RWPE1 (cell line): ENCODE results near the gene MED27.

Experiments
- CTCF ChIA-PET: fragments of 350-600 bp; sonication (Branson Sonifier 250); formaldehyde crosslinking; extraction: SDS; loops from one replicate; lab custom pipeline; 2021; lab: Yijun Ruan, JAX
- POLR2A ChIA-PET: fragments of 400-600 bp; formaldehyde crosslinking; extraction: SDS; loops from one replicate; lab custom pipeline; 2020; ENCODE audit warnings: antibody characterized with exemption; ENCODE audit not compliant: low non-redundant PET; lab: Yijun Ruan, JAX
- DNase-seq: peaks from one replicate; pipeline ENCODE4 v3.0.0; 2012; ENCODE audit warnings: low spot score
- H3K27ac ChIP-seq: fragments of 450-650 bp; 2 replicates; pipeline ENCODE4 v1.5.1; 2017
- CTCF ChIP-seq: fragments of 450-650 bp; conservative IDR thresholded peaks from 2 replicates; pipeline ENCODE4 v1.5.1; 2017; ENCODE audit warnings: low read depth, mild to moderate bottlenecking

The MED27 gene

DNA sequence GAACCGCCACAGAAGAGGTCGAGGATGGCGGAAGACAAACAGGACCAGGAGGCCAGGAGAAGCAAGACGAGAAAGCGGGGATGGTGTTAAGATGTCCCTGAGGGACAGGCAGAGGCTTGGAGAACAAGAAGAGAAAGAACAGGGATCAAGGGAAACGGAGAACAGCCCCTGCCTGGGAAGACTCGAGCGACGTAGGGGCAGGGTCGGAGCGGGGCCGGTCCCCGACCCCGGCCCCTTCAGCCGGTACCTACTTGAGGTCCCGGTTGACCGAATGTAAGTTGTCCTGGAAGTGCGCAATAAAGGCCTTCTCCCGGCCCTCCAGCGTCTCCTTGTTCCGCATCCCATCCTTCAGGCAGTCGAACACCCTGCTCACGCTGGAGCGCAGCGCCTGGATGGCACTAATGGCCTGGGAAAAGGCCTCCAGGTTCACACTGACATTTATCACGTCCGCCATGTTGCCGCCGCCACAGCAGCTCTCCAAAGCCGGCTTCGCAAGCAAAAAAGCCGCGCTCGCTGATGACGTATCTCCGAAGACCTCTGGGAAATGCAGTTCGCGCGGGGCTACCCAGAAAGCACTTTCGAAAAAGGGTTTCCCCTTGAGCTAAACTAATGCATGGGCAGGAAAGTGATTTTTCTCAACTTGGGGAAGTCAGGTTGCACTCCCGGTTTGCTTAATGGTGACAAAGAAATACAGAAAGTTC lies at the start of gene MED27:
TSS of gene MED27 (minus strand) at position 477 of the 701 bp plus-strand sequence. CDS start at position 454, 23 bp downstream.
- CTCF ChIA-PET, result no interaction called here
- peak within 1 kb of the TSS; percentile 61 for H3K27ac ChIP-seq
- peak; percentile 94 for DNase-seq
- POLR2A ChIA-PET, result interaction anchor here (0.6 kb wide), 1 partner anchor 27 kb away, joined by 4 read pairs; no protein-coding TSS in a partner anchor
- TF ChIP-seq CTCF, result no peak

DNA sequence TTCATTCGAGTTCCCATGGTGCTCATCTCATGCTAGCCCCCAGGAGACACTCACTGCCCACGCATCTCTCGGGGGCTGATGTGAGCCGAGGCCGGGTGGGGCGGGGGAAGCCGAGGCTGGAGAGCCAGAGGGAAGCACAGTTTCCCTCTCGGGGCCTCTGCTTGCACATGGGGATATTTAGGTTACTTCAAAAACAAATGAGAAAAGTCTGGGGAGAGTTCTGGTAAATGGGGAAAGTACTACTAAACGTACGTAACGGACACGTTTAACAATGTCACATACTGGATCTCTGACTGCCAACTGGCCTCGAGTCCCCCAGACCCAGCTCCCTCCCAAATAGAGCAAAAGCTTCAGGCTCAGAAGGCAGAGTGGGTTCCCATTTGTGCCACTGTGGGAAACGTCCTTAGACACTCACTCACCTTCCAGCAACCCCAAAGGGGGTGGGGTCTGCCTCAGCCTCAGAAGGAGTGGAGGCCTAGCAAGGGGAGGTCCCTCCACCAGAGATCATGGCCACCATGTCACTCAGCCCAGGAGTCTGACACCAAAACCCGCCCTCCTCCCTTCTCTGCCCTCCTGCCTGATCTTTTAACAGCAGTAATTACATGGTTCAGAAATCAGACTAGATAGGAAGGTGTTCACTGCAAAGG lies 48.3 kb upstream of the MED27 start:
- CTCF ChIA-PET, result interaction anchor here (0.7 kb wide), 1 partner anchor 51 kb away, joined by 4 read pairs; no protein-coding TSS in a partner anchor
- no peak for DNase-seq
- H3K27ac ChIP-seq, result no peak overlapping the region
- TF ChIP-seq CTCF, result no peak
- POLR2A ChIA-PET, result interaction anchor here (0.5 kb wide), 1 partner anchor 14 kb away, joined by 3 read pairs; no protein-coding TSS in a partner anchor

DNA sequence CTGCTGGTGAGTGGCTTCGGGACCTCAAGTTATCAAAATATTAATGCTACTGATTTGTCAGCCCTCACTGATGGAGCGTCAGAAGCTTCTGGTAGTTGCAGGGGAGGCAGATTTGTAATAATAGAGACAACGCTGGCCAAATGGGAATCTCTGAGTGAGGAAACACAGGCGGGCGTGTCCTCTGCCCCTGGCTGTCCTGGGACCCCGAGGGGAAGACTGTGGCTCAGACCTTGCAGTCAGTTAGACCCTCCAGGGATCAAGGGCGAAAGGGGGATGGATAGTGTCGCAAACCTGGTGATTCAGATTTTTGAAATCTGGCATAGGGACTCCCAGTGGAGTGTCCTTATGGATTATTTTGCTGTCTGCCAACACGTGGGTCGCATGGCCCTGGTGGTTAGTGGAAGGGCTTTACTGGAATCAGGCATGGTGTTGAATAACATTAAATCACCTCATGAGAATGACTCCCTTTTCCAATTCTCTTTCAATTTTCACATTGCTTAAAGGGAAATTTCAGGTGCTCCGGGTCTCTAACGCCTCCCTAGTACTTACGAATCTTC lies 47.1 kb upstream of the MED27 start:
- POLR2A ChIA-PET, result no interaction called here
- no peak overlapping the region for H3K27ac ChIP-seq
- CTCF ChIA-PET, result interaction anchor here (0.5 kb wide), 1 partner anchor 1657 kb away, joined by 4 read pairs; no protein-coding TSS in a partner anchor
- DNase-seq, result no peak
- TF ChIP-seq CTCF, result no peak

- CTCF ChIA-PET, result interaction anchor here (0.5 to 1.0 kb wide), 3 partner anchors 43 to 1658 kb away, joined by 4 to 5 read pairs (median 4); no protein-coding TSS in a partner anchor
- no peak overlapping the region for H3K27ac ChIP-seq
- no peak for DNase-seq
- POLR2A ChIA-PET, result no interaction called here
- TF ChIP-seq CTCF, result no peak
Observed at GRCh38 chr9:132125944-132126679, 46.4 kb upstream of the MED27 start.

DNA sequence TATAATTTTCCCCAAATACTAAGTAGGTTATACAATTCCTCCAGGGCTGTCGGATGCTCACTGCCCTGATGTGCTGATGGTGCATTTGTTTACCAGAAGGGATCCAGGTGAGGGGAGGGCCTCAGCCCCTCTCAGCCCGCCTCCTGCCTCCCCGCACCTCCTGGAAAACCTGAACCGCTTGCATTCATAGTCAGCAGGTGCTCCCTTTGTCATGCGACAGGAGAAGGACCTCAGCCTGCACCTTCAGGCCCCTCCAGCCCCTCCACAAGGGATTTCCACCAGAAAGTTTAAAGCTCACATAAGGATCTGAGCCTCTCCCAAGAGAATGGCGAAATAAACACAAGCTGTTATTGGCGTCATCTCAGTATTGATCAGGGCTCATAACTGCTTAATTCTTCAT lies 45.7 kb upstream of the MED27 start:
- ChIA-PET CTCF (interaction anchor here (1.0 kb wide), 1 partner anchor 111 kb away, joined by 4 read pairs; no protein-coding TSS in a partner anchor), POLR2A (no interaction called here)
- TF ChIP-seq CTCF, result no peak
- no peak overlapping the region for H3K27ac ChIP-seq
- DNase-seq, result no peak

DNA sequence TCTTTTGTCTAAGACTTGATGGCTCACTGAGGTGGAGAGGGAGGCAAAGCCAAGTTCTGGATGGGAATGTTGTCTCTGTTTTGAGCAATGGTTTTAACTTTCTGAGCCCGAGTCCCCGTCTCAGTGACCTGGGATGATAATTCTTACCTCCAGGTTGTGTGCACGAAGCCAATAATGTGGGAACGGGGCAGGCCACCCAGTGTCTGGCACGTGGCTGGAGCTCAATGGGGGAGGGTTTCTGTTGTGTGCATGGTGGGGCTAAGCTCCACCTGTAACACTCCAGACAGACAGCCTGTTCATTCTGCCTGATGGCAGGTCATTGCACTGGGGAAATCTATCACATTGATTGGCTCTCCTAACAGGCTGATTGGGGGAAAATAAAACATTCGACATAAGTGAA lies 45.1 kb upstream of the MED27 start:
- CTCF ChIA-PET, result no interaction called here
- TF ChIP-seq CTCF, result no peak
- DNase-seq, result no peak
- no peak overlapping the region for H3K27ac ChIP-seq
- POLR2A ChIA-PET, result no interaction called here
